ENCODE measurements around the gene RAD51B. TPM values are rescaled to one million over a fixed set of nuclear protein-coding genes. Genes with fewer than 3 reads are reported as not detected.
A peak's percentile ranks its signal among the peaks of the same experiment; 100 is the strongest.

The RAD51B gene
- total and polyA plus RNA-seq, 9 of the 15 experiments (the other 6 are each of a cell fraction or from before 2014, with no cell fraction given), result 8.5 to 17.3 (median 11.3) TPM

DNA sequence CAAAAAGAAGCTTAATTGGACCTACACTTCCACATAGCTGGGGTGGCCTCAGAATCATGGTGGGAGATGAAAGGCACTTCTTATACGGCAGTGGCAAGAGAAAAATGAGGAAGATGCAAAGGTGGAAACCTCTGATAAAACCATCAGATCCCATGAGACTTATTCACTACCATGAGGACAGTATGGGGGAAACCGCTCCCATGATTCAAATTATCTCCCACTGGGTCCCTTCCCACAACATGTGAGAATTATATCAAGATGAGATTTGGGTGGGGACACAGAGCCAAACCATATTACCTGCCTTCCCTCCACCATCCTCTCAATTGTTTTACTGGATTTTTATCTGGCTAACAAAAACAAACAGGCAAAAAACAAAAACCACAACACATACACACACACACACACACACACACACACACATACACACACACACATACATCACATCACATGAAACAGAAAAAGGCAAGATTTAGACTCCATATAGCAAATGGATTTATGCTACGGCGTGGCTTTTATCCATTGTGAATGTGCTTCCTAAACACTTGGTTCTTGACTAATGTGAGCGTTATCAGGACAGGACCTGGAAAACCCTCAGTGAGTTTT is 906.6 kb downstream of the RAD51B start:
- Histone ChIP-seq H3K9ac (ENCODE audit: insufficient read depth in 1 of 2, low read depth in 2 of 2, low read length in 2 of 2) (no peak overlapping the region; a peak in 1 of 4 replicates), H3K4me2 (ENCODE audit: insufficient read depth, low read length) (no peak overlapping the region), H4K20me1 (replicated peaks; ENCODE audit: control insufficient read depth, insufficient read depth, low read length) (no peaks in the 10 kb centered on the region), H3K79me2 (ENCODE audit: control insufficient read depth, insufficient read depth, low read length) (no peaks in the 10 kb centered on the region), H3K4me3 (no peak overlapping the region), H3K27ac (ENCODE audit: extremely low read depth, low read depth, low read length) (no peak overlapping the region; the same call in 2 of the 3 replicates), H3K9me1 (ENCODE audit: control insufficient read depth, insufficient read depth, low read length) (no peaks in the 10 kb centered on the region), H3K9me3 (replicated peaks; ENCODE audit: control insufficient read depth, insufficient read depth, low read depth, low read length) (peaks cover 2% of the 10 kb centered on the region; the same call in 1 of the 2 replicates), H3K36me3 (ENCODE audit: control insufficient read depth, insufficient read depth, low read length) (no peaks in the 10 kb centered on the region), H2AFZ (ENCODE audit: low read depth, low read length) (peak overlapping the region; percentile 32; the same call in 1 of the 2 replicates), H3K4me1 (replicated peaks in 1 of 2; ENCODE audit: control insufficient read depth in 2 of 2, insufficient read depth in 2 of 2, low read length in 2 of 2) (peaks cover 5 to 37% of the 10 kb centered on the region in 2 experiments; a peak in 4 of 5 replicates), H3K27me3 (ENCODE audit: control insufficient read depth in 2 of 2, insufficient read depth in 2 of 2, low read length in 2 of 2) (no peaks in the 10 kb centered on the region)
- ChIA-PET CTCF (ENCODE audit: low intra/inter-chr PET ratio) (no interaction called here), POLR2A (interaction anchor here (0.6 kb wide), 1 partner anchor 47 kb away, joined by 3 read pairs; no protein-coding TSS in a partner anchor)
- in situ Hi-C loops (cut with MboI), result no loop called here
- peak; percentile 77 for FAIRE-seq
- BruUV-seq (replicated peaks), result no TSS peak
- peak in 1 of 4 experiments; percentile 48 for DNase-seq (ENCODE audit: extremely low read depth in 1 of 4, low spot score in 3 of 4)
- 66% methylated on average over 5 of the region's 5 CpGs for WGBS (ENCODE audit: insufficient coverage, low coverage, missing lambda C conversion rate)
- ATAC-seq, result no peak
- intact Hi-C loops (cut with micrococcal nuclease), result loop anchor here (5.0 kb wide), 1 partner anchor 36 kb away; no protein-coding TSS in a partner anchor
- TF ChIP-seq POLR2AphosphoS5 (IDR thresholded peaks at IDR 0.05; ENCODE audit: control insufficient read depth, insufficient read depth, low read depth, low read length) (no peak), LARP7 (IDR thresholded peaks at IDR 0.05) (0 out of 2 replicates have a peak, but pooled peaks have one; percentile 87), EP300 (IDR thresholded peaks at IDR 0.05; ENCODE audit: low read length) (no peak), HNRNPH1 (optimal IDR thresholded peaks at IDR 0.05; ENCODE audit: low read depth, low read length) (no peak), CTBP1 (IDR thresholded peaks at IDR 0.05; ENCODE audit: borderline replicate concordance) (peak; percentile 48; the same call in 1 of the 2 replicates), MTA2 (IDR thresholded peaks at IDR 0.05; ENCODE audit: low read depth) (no peak), CHAMP1 (IDR thresholded peaks at IDR 0.05) (peak; percentile 82; the same call in 1 of the 2 replicates), DEAF1 (CRISPR knock-in tag; IDR thresholded peaks at IDR 0.05) (no peak), FOXK2 (conservative IDR thresholded peaks at IDR 0.05 in 1 of 2, IDR thresholded peaks at IDR 0.05 in 1 of 2; ENCODE audit: low read depth in 2 of 2) (0 out of 4 replicates have a peak, but pooled peaks have one; percentile 9 to 11), TEAD4 (IDR thresholded peaks at IDR 0.05; ENCODE audit: low read length) (peak; percentile 46; the same call in 1 of the 2 replicates), TEAD4 (CRISPR knock-in tag; IDR thresholded peaks at IDR 0.05; ENCODE audit: borderline replicate concordance) (no peak), PRMT5 (CRISPR knock-in tag; IDR thresholded peaks at IDR 0.05) (no peak), NCOR1 (IDR thresholded peaks at IDR 0.05) (0 out of 2 replicates have a peak, but pooled peaks have one; percentile 26), DPF2 (IDR thresholded peaks at IDR 0.05) (peak; percentile 31; the same call in 1 of the 2 replicates), CBFA2T3 (IDR thresholded peaks at IDR 0.05) (peak; percentile 53), MTA1 (IDR thresholded peaks at IDR 0.05; ENCODE audit: borderline replicate concordance) (peak; percentile 30; the same call in 1 of the 2 replicates), SOX6 (IDR thresholded peaks at IDR 0.05) (peak; percentile 69; the same call in 1 of the 2 replicates)
- TF ChIP-seq, protein P1, sequence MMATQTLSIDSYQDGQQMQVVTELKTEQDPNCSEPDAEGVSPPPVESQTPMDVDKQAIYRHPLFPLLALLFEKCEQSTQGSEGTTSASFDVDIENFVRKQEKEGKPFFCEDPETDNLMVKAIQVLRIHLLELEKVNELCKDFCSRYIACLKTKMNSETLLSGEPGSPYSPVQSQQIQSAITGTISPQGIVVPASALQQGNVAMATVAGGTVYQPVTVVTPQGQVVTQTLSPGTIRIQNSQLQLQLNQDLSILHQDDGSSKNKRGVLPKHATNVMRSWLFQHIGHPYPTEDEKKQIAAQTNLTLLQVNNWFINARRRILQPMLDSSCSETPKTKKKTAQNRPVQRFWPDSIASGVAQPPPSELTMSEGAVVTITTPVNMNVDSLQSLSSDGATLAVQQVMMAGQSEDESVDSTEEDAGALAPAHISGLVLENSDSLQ (IDR thresholded peaks at IDR 0.05), result no peak

All from K562 (cell line).